Adrenal gland (tissue), 5 donors: ENCODE measurements around the gene ADAMTSL5.

Experiments
- CTCF ChIP-seq, 6 experiments: fragments of 450-650 bp in 4 of 6; fragments of 200-600 bp in 2 of 6; sonication (generic) in 1 of 6; IDR thresholded peaks; 1 replicate in 5 of 6; 2 replicates in 1 of 6; pipeline versions ENCODE4 v1.5.1 to v1.8.0; 2016 to 2021; ENCODE audit warnings: antibody characterized with exemption in 6 of 6, mild to moderate bottlenecking in 2 of 6, moderate library complexity in 1 of 6
- POLR2A ChIP-seq, 2 donors: fragments of 450-650 bp; IDR thresholded peaks; one replicate each; pipeline ENCODE4 v1.6.1; 2017; ENCODE audit warnings: antibody characterized with exemption in 2 of 2, mild to moderate bottlenecking in 2 of 2, moderate library complexity in 1 of 2
- donor health status: DM: no; HTN: no; CAD: no.

- TF ChIP-seq CTCF (IDR thresholded peaks at IDR 0.05) (no peak), POLR2A (IDR thresholded peaks at IDR 0.05) (no peak)
Observed at GRCh38 chr19:1471010-1471514, 41.8 kb downstream of the ADAMTSL5 start.
